Cerebellar nuclear complex (tissue), 1 donor: ENCODE data around the gene TIGD3.

Experiments
- DNase-seq, 2 experiments: peaks; one replicate each; lab custom pipeline; 2025; lab: John Stamatoyannopoulos, UW

Gene TIGD3, protein sequence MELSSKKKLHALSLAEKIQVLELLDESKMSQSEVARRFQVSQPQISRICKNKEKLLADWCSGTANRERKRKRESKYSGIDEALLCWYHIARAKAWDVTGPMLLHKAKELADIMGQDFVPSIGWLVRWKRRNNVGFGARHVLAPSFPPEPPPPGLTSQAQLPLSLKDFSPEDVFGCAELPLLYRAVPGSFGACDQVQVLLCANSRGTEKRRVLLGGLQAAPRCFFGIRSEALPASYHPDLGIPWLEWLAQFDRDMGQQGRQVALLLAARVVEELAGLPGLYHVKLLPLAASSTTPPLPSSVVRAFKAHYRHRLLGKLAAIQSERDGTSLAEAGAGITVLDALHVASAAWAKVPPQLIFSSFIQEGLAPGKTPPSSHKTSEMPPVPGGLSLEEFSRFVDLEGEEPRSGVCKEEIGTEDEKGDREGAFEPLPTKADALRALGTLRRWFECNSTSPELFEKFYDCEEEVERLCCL

DNA sequence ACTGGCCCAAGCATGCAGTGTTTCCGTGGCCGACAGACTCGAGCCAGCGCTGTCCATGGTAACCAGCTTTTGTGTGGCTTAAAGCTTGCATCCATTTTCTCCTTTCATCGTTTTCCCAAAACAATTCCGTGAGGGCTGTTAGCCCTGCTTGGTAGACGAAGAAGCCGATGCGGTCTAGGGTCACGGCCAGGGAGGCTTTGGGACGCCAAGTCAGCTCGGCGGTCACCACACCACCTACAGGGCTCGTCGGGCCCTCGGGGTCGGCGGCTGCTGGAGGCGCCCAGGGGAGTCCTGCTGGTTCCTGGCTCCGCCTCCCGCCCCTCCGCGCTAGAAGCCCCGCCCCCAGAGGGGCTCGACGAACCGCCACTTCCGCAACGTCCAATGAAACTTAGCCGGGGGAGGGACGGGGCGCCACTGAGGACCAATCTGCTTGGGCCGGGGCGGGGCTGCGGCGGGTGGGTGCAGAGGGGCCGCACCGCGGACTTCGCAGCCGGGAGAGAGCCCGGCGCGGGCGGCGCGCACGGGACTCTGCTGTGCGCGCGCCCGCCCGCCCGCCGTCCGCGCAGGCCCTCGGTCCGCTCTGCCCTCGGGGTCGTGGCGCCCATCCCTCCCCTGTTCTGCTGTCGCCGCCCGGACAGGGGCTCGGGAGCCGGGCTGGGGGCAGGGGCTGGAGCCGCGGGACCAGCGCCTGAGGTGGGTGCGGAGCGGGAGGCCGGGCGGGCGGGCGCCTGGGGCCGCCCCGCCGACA, at the start of gene TIGD3:
TIGD3 (plus strand) TSS at position 487 of the 748 bp plus-strand sequence. CDS start 1,058 bp downstream, outside the sequence.
- peak; percentile 69 to 89 for DNase-seq

DNA sequence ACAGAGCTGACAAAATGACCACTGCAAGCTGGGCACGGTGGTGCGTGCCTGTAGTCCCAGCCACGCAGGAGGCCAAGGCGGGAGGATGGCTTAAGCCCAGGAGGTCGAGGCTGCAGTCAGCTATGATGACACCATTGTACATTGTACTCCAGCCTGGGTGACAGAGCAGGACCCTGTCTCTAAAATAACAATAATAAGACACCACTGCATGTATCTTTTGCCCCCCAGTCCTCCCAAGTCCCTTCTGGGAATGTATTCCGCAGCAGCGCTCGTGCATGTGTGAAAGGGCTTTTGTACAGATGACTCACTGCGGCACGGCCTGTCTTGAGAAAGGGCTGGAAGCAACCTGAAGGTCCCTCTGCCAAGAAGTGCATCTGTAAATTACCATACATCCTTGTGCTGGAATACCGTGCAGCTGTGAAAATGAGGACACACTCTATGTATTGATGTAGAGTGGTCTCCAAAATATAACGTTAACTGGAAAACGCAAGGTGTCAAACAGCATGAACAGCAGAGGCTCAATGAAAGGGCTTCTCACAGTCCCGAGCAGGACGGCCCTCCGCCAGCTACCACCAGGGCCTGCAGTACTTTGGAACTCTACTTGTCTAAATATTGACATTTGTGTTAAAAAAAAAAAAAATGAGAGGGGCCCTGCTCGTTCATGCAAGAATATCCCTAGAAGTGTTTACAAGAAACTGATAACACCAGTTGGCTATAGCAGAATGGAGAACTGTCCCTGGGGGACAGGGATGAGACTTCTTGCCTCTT, 48.9 kb upstream of the TIGD3 start:
- DNase-seq: no peak

DNA sequence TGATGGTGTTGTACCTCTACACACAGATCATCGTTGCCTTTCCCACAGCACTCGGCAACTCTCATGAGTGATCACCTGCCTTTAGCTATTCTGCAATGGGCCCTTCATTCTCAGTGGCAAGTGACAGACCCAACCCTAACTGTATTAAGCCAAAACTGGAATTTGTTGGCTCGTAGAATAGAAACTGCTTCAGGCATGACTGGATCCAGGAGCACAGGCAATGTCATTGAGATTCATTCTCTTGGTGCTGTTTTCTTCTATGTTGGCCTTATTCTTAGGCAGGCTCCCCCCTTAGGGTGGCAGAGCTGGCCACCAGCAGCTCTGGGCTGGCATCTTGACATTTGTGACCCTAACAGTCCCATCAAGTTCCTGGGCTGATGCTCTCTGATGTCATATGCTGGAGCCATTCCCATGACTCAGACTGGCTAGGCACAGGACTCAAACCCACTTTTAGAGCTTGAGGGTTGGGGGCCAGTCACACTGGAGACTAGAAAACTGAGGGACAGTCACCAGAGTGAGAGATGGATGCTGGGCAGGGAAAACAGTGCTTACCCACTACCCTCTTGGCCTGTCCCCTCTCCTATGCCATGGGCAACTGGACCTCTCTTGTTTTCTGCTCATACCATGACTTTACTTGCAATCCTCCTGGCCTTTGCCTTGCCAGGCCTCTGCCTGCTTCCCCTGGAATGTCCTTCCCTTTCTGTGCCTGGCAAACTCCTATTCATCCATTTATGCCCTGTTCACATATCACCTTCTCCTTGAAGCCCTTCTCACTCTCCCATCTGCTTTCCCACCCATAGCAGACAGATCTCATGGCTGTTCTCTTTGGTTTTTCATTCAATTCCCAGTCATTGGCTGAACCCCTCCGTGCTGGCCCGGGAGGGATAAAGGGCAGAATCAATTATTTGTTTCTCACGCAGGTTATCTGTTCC, 47.0 kb upstream of the TIGD3 start:
- no peak for DNase-seq

DNA sequence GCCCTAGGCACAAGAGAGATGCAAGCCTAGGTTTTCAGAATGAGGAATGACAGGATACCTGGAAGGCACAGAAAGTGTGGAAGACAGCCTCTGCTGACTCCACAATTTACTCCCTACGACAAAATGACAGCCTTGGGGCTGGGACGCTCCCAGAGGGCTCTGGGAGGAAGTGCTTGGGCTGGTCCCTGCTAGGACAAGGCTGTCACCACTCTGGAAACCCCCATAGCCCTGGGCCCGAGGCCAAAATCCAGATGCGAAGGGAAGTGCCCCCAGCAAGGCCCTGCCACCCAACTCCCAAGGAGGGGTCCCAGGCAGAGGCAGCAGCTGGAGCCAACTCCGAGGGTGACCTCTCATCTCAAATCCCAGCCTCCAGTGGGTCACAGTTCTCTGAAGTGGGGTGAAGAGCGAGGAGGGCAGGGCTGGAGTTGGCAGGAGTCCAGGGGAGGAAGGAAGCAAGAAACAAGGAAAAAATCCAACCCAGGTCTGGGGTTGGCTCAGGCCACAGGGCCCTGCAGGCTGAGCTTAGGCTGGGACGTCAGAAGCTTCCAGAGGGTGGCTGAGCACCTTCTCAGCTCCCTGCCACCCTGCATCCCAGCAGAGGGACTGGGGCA, 46.2 kb upstream of the TIGD3 start:
- DNase-seq: no peak

DNA sequence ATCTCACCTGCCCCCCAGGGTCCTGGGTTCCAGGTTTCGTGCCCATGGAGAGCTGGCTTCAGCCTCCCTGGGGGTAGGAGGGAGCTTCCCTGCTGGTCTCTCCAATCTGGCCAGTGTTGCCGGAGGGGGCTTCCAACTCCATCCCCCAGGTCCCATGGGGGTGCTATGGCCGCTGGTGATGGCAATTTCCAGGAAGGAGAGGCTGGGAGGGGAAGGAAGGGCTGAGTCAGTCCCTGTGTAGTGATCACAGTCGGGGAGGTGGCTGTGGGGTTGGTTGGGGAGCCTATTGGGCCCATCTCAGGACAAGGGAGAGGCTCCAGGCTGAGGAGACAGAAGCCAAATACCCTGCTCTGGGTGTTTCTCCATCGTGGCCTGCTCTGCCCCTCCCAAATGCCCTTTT, 45.5 kb upstream of the TIGD3 start:
- no peak for DNase-seq

DNA sequence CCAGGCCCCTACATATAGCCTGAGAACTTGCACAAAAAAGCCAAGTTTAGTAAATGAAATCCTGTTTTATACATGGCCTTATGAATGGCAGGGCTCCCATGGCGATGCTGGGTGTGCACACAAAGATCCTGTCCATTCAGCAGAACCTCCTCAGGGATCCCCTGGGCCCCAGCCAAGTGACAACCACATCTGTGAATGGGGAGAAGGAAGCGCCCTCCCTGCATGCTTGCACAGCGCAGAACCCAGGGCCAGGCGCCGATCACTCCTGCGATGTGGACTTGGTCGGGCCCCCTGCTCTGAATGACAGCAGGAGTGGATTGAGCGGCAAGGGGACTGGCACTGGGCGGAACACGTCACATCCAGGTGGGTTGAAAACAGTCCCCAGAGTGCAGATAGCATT, 44.3 kb upstream of the TIGD3 start:
- DNase-seq: no peak

DNA sequence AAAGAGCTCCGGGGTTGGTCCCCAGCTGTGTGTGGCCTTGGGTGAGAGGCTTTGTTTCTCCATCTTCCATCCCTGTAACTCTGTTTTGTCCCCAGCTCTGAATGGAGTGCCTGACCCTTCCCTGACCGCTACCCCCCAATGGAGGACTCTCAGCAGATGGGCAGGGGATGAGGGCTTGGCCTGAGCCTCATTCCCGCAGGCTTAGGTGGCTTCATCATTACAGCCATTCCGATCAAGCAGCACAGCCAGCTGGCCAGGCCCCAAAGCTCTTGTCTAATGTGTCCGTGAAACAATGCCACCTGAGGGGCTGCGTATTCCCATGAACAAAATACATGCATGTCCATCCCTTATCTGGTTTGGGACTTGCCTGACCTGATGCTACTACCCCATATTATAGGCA, 43.8 kb upstream of the TIGD3 start:
- DNase-seq: no peak

DNA sequence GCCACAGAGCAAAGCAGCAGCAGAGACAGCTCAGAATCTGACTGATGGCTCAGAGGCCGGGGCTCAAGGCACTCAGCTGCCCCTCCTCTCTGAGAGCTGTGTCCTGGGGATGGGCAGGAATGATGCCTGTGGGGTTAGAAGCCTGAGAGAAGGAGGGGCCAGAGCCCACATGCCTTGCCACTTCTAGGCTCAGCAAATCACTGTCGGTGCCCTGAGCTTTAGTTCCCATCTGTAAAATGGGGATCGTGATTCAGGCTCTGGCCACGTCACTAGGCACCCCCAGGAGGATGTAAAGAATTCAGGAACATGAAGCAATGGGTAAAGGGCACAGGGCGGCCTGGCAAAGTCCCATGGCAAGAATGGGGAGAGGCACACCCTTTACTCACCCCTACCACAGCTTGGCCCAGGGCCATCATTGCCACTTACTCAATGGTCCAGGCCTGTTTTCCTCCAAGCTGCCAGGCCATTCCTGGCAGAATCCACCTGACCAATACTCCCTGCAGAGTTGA, 43.3 kb upstream of the TIGD3 start:
- no peak for DNase-seq

DNA sequence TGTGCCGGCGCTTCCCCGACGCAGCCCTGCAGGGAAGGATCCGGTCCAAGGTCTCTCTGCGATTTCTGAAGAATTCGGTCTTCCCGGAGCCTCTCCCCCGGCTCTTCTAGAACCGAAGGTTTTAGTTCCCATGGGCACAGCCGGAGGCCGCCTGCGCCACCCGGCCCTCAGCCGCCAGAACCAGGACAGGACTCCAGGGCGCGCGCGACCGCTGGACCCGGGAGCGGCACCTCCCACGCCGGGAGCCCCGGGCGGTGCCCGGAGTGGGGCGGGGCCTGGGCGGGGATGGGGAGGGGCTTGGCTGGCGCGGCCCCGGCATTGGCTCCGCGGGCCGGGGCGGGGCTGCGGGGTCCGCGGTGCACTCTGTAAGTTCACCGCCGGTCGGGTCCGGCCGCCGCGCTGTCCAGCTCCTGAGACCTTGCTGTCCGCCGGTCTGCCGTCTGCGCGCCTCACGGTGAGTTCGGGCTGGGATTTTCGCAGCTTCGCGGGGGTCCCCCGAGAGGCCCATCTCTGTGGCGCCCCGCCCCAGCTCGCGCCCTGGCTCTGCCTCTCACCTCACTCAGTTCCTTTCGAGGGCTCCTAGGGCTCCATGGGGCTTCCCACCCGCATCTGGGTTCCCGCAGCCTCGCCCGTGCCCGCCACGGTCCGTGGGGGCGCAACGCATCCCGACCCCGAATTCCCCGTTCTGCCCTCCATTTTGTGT, 39.9 kb upstream of the TIGD3 start, which contains the start of gene CDC42EP2:
CDC42EP2 (plus strand) TSS at position 366 of the 703 bp plus-strand sequence. CDS start 6,033 bp downstream, outside the sequence.
- no peak for DNase-seq

DNA sequence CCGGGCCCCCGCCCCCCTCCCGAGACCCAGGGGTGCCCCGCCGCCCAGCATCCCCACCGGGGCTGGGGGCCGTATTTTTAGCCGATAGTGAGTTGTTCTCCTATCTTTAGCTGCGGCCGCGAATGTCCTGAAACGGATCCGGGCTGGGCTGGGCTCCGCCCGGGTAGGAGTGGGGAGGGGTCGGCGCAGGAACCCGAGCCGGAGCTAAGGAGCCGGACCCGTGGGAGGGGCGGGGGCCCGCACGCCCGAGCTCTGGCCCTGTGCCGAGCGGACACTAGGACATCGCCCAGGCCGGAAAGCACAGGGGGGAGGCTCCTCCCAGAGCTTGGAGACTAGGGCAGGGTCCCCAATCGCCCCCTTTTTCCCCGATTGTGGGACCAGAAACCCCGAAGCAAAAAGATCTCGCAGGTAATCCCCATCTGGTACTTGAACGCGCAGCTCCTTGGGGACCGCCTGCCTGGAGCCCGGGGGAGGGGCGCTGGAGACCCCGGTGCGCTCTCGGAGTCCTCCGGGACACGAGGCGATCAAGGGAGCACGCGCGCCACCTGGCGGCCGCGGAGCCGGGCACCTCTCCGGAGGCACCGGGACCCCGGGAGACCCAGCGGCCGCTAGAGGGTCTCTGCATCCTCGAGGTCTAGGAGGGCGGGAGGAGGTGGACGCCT, 39.2 kb upstream of the TIGD3 start:
- no peak for DNase-seq

DNA sequence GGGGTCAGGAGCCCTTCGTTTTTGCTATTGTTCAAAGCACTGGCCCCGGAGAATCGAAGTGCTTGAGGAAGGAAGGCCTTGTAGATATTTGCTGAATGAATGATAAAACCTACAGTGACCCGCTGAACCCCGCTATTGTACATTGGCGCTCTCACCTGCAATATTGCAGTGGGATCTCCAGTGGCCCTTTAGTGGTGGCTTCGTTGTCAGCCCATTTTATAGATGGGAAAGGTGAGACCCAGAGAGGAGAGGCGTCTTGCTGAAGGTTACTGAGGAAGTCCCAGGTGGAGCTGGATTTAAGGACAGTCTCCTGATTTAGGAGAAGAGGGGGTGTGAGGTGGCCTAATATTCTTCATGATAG, 38.7 kb upstream of the TIGD3 start:
- no peak for DNase-seq

DNA sequence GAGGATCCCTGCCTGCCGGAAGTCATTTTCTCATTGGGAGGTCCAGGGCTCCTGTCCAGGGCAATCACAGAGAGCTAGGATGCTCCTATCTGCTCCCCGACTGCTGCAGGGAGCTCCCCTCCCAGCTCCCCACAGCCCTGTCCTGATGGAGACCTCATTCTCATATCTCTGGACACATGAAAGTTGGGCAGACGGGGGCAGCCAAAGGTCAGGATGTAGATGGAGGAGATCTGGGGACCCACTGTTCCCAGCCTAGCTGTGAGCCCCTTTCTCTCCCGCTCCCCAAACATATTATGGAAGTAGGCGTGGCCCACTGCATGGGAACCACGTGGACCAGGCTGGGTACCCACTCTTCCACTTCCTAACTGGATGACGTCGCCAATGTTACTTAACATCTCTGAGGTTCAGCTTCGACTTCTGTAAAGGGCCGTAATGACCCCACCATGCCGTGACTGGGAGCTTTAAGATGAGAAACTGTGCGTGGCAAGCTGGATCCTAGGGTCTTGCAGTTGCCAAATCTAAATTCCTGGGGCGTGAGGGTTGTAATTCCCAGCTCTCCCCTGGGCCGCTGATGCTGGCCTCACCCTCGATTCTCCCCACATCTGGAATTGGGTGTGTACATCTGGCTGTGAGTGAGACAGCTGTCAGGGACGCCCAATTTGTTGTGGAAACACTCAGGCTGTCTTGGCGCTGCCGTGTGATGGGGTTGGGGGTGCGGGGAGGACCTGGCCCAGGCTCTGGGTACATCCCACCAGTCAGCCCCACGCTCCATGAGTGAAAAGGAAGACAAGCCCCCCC, 38.1 kb upstream of the TIGD3 start:
- DNase-seq: no peak

DNA sequence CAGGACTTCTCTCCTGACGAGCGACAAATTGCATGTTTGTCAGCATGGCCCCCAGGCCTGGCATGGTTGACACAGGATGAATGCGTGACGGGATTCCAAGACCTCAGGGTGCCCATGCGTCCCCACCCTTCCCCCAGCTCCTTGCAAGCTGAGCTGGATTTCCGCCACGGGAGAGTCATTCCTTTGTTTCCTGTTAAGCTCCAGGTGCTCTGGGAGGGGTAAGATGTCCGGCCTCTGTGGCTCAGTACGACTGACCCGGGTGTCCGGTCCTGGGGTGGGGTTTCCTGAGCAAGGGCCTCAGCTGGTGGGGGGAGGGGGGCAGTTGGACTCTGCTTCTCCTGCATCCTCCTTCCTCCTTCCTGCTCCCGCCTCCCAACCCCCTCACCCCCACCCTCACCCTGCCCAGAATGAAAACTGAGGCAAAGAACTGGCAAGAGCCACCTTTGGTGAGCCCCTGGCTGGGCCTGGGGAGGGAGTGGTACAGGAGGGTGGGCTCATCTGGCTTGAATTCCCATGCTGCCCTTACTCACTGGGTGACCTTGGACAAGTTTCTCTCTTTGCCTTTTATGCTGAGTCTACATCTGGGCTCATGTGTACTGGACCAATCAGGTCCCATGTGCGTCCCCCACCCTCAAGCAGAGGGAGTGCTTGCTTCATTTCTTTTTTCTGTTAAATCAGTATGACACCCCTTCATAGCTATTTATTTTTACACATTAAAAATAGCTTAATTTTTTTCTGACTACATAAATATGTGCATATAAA, 37.3 kb upstream of the TIGD3 start:
- DNase-seq: no peak

DNA sequence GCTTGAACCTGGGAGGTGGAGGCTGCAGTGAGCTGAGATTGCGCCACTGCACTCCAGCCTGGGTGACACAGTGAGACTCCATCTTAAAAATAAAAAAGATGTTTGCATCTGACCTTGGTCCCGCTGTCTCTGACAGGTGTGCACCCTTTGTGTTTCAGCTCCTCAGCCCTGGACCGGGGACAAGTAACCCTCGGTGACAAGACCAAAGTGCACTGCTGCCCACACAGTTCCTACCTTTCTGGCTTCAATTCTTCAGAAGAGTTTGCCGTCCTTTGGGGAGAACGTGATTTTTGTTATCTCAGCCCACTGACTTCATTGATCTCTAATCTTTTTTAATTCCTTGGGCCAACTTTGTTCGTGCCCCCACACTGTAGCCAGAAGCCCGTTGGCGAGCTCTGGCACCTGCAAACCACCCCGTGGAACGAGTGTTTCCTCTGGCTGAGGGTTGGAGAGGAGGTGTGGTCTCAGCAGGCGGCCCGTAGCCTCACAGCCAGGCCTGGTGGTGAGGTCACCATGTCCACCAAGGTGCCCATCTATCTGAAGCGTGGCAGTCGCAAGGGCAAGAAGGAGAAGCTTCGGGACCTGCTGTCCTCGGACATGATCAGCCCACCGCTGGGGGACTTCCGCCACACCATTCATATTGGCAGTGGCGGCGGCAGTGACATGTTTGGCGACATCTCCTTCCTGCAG, 34.0 kb upstream of the TIGD3 start:
- no peak for DNase-seq

DNA sequence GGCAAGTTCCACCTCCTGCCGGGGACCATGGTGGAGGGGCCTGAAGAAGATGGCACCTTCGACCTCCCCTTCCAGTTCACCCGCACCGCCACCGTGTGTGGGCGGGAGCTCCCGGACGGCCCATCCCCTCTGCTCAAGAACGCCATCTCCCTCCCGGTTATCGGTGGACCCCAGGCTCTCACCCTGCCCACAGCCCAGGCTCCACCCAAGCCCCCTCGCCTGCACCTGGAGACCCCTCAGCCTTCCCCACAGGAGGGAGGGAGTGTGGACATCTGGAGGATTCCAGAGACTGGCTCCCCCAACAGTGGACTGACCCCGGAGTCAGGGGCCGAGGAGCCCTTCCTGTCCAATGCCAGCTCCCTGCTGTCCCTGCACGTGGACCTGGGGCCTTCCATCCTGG, 33.5 kb upstream of the TIGD3 start:
- no peak for DNase-seq

DNA sequence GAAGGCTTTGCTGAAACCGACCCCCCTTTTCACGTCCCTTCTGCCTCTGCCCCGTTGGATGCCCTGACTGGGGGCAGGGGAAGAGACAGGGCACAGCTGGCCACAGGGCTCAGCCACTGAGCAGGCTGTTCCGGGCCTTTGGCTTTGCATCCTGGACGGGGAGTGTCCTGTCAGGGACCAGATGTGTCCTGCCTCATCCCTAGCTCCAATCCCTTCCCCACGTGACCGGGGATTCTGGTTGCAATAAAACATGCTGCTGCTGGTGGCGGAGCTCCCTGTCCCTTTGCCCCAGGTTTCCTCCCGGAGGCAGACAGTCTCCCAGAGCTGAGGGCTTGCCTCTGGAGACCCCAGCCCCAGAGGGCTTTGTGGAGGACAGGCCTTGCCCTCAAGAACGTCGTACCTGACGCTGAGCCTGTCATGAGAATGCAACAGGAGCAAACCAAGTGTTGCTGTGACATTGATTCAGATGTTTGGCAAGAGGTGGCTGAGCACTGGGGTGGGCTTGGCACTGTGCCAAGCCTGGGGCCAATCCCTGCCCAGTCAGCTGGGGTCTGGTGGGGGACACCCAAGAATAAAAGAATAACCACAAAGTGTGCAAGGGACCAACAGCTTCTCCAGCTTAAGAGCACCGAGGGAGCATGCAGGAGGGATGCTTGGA, 32.6 kb upstream of the TIGD3 start:
- DNase-seq: no peak

DNA sequence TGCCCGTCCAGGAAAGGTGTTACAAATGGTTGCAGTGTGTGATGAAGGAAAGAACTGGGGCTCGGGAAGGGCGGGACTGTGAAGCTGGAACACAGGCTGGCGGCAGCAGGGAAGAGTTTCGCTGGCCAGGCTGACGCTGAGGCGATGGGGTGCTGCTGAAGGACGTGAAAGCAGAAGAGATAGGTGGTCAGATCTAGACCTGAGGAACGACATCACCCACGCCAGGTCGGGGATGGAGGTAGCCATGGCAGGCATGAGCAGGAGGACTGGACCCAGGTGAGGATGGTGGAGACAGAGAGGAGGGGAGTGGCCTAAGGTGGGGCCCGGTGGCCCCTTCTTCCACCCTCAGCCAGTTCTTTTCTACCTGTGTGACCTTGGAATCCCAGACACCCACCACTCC, 30.7 kb upstream of the TIGD3 start:
- no peak for DNase-seq
